T-helper 1 cell treated with Interleukin-12 subunit alpha and Interleukin-12 subunit beta and Interleukin-4 antibody, amounts not matched to agents 30 μg/mL and 1 μg/mL, for 36 hours (primary cell): ENCODE data around the gene NEK1.
"Not testable (repeated sequence)": the region's sequence is repeated elsewhere in the genome, so short reads cannot be mapped to it uniquely, and the experiment has no call there.

Experiments
- H3K27ac Mint-ChIP-seq: one replicate; pipeline ENCODE4 v1.8.0; 2021; ENCODE audit warnings: mild to moderate bottlenecking, mixed read lengths
- H3K27me3 Mint-ChIP-seq: one replicate; pipeline ENCODE4 v1.8.0; 2021; ENCODE audit warnings: low read depth, mixed read lengths
- H3K36me3 Mint-ChIP-seq: one replicate; pipeline ENCODE4 v1.8.0; 2021; ENCODE audit warnings: low read depth, mixed read lengths
- H3K4me1 Mint-ChIP-seq: one replicate; pipeline ENCODE4 v1.8.0; 2021; ENCODE audit warnings: low read depth, mixed read lengths
- H3K4me3 Mint-ChIP-seq: one replicate; pipeline ENCODE4 v1.8.0; 2021; ENCODE audit warnings: mild to moderate bottlenecking, moderate library complexity, mixed read lengths
- H3K9me3 Mint-ChIP-seq: one replicate; pipeline ENCODE4 v1.8.0; 2021; ENCODE audit warnings: mixed read lengths

NEK1 gene

DNA sequence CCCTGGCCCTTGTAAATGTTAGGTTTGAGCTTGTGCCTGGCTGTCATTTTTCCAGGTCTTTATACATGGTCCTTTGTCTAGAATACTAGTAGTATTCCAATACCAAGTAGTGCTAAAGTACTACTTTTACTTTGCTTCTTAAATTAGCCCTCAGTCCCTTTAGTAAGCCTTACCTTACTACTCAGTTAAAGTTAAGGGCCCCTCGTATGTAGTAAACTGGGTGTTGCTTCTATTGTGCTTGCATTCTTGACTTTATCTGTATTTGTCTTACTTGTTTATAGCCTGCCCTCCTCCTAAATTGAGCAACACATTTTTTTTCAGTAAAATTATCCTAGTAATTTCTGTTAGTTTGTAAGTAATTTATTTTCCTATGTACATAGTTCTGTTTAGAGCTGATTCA lies 33.2 kb upstream of the NEK1 start:
- Mint-ChIP-seq H3K4me1 (peaks cover 2% of the 10 kb centered on the region), H3K27me3 (no peaks in the 10 kb centered on the region), H3K36me3 (peaks cover 11% of the 10 kb centered on the region), H3K9me3 (no peaks in the 10 kb centered on the region), H3K27ac (no peak overlapping the region), H3K4me3 (no peak overlapping the region)

DNA sequence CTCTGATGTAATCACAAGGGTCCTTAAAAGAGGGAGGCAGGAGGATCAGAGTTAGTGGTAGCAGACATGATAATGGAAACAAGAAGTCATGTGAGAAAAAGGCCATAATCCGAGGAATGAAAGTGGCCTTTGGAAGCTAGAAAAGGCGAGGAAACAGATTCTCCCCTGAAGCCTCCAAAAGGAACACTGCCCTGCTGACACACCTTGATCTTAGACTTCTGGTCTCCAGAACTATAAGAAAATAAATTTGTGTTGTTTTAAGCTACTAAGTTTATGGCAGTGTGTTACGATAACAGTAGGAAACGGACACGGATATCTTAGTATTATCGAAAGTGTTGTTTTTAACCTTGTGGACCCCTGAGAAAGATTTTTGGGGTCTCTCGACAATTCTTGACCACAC lies 32.4 kb upstream of the NEK1 start:
- H3K36me3 Mint-ChIP-seq: peaks cover 11% of the 10 kb centered on the region
- no peaks in the 10 kb centered on the region for H3K27me3 Mint-ChIP-seq
- peaks cover 2% of the 10 kb centered on the region for H3K4me1 Mint-ChIP-seq
- no peak overlapping the region for H3K27ac Mint-ChIP-seq
- H3K9me3 Mint-ChIP-seq: no peaks in the 10 kb centered on the region
- H3K4me3 Mint-ChIP-seq: no peak overlapping the region

DNA sequence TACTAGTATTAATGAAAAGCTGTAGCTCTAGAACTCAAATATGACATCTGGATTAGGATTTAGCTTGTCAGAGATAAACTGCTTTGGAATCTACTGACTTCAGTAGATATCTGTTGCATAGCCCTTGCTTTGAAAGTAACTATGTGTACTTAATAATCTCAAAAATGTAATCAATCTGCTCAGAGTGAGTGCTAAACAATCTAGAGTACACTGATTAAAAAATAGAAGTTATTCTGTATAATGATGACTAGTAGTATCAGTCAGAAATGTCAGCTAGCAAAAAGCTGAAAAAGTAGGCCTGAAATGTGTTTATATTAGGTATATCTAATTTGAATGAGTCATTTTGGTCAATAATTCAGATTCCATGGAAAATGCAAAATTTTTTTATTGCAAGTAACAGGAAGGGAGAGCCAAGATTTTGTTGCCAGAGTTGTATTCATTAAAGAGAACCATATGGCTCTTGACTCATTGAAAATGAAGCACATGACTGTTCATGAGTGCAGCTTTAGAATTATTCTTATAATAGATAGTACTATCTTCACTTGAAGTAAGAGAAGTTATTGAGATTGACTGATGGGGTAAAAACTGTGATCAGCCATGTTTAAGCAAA lies 28.0 kb upstream of the NEK1 start:
- Mint-ChIP-seq H3K27me3 (no peaks in the 10 kb centered on the region), H3K36me3 (peaks cover 30% of the 10 kb centered on the region), H3K4me1 (peaks cover 4% of the 10 kb centered on the region), H3K4me3 (no peak overlapping the region), H3K27ac (no peak overlapping the region), H3K9me3 (no peaks in the 10 kb centered on the region)

DNA sequence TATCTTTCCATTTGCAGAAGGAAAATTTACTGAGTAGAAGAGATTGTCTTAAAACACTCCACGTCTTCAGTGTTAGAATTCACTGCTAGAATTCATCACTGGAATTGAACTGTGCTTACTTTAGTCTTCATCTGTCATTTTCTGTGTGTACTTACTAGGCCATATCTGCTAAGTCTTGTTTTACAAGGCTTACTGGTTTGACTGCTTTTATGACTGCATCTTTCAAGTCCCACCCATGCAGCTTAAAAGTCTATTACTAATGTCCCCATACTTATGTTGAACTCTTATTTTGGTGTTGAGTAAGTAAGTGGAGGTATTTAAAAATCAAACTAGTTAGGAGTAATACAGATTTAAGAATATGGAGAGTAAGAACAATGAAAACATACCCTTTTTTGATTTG lies 22.6 kb upstream of the NEK1 start:
- Mint-ChIP-seq H3K4me1 (peaks cover 2% of the 10 kb centered on the region), H3K4me3 (no peak overlapping the region), H3K27ac (no peak overlapping the region), H3K36me3 (peaks cover 25% of the 10 kb centered on the region), H3K27me3 (no peaks in the 10 kb centered on the region), H3K9me3 (no peaks in the 10 kb centered on the region)

DNA sequence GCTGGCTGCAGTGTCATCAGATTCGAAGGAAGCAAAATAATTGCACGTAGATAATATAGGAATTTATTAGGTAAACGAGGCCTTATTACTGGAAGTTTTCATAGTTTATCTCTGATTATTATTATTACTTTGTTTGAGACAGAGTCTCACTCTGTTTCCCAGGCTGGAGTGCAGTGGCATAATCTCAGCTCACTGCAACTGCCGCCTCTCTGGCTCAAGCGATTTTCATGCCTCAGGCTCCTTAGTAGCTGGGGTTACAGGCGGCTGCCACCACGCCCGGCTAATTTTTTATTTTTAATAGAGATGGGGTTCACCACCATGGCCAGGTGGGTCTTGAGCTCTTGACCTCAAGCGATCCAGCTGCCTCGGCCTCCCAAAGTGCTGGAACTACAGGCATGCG lies 20.5 kb upstream of the NEK1 start:
- Mint-ChIP-seq H3K9me3 (no peaks in the 10 kb centered on the region), H3K36me3 (peaks cover 13% of the 10 kb centered on the region), H3K4me3 (no peak overlapping the region), H3K4me1 (no peaks in the 10 kb centered on the region), H3K27ac (no peak overlapping the region), H3K27me3 (no peaks in the 10 kb centered on the region)

DNA sequence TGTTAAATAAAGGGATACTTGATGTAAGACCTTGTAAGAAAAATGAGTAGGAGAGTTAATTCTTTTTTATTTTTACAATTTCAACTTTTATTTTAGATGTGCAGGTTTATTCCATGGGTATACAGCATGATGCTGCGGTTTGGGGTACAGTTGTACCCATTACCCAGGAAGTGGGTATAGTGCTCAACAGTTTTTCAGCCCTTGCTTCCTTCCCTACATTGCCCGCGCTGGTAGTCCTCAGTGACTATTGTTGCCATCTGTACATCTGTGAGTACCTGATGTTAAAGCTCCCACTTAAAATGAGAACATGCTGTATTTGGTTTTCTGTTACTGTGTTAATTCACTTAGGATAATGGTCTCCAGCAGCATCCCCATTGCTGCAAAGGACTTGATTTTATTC lies 17.7 kb upstream of the NEK1 start:
- Mint-ChIP-seq H3K4me3 (no peak overlapping the region), H3K27ac (no peak overlapping the region), H3K9me3 (no peaks in the 10 kb centered on the region), H3K27me3 (no peaks in the 10 kb centered on the region), H3K4me1 (peaks cover 15% of the 10 kb centered on the region), H3K36me3 (peaks cover 7% of the 10 kb centered on the region)

DNA sequence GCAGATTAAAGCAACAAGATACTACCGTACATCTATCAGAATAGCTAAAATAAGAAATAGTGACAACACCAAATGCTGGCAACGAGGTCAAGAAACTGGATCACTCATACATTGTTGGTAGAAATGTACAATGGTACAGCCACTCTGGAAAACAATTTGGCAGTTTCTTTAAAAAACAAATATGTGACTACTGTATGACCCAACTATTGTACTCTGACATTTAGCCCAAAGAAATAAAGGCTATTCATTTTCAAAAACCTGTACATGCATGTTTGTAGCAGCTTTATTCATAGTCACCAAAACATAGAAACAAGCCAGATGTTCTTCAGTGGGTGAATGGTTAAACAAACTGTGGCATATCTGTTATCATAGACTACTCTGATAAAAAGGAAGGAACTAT lies 16.2 kb upstream of the NEK1 start:
- Mint-ChIP-seq H3K27me3 (no peaks in the 10 kb centered on the region), H3K4me1 (peaks cover 17% of the 10 kb centered on the region), H3K9me3 (no peaks in the 10 kb centered on the region), H3K4me3 (no peak overlapping the region), H3K27ac (no peak overlapping the region), H3K36me3 (peaks cover 10% of the 10 kb centered on the region)

DNA sequence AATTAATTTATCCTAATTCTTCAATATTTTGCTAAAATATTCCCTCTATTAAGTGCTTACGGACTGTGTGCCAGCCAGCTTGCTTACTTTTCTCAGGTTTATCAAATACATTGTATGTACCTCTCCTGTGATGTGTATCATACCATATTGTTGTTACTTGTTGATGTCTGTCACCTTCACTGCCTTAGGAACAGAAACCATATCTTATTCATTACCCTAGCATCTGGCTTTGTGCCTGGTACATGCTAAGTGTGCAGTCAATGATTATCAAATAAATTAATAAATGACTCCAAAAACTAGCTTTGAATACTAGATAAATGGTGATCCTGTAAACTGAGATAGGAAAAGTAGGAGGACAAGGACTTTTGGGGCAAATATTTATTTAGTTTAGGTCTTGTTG lies 14.9 kb upstream of the NEK1 start:
- no peaks in the 10 kb centered on the region for H3K9me3 Mint-ChIP-seq
- no peak overlapping the region for H3K27ac Mint-ChIP-seq
- H3K4me3 Mint-ChIP-seq: no peak overlapping the region
- H3K36me3 Mint-ChIP-seq: peaks cover 11% of the 10 kb centered on the region
- no peaks in the 10 kb centered on the region for H3K27me3 Mint-ChIP-seq
- H3K4me1 Mint-ChIP-seq: peaks cover 22% of the 10 kb centered on the region

DNA sequence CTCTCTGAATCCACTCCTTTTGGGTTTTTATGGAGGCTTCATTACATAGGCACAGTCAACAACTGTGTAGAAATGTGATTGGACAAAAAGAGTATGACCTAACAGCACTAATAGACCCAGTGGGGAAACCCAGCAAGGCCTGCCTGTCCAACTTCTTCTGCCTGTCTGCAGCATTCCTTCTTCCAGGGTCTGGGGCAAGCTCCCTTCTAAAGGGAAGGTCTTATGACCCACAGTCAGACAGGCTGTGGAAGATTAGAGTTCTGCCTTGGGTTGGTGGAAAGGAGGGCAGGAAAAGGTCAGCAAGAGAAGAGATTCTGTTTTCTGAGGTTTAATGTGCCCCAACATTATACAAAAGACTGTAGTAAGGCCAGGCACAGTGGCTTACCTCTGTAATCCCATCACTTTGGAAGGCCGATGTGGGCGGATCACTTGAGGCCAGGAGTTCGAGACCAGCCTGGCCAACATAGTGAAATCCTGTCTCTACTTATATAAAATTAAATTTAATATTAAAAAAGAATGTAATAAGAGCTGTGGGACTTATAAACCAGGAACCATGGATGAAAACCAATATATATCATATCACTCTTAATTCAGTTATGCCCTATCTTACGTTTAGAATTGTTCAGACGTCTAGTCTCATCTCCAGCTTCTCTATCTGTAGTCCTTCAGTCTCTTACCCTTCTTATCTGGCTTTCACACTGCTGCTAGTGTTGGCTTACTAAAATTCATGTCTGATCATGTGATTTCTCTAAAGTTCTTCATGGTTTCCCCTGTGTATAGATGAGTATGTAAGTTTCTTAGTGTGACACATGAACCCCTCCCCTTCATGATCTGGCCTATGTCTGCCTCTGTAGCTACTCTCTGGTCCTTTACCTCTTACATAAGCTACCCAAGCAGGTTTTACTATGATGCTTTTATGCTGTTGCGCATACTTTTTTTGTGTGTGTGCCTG lies 14.2 kb upstream of the NEK1 start:
- H3K4me3 Mint-ChIP-seq: no peak overlapping the region
- no peaks in the 10 kb centered on the region for H3K9me3 Mint-ChIP-seq
- peaks cover 11% of the 10 kb centered on the region for H3K36me3 Mint-ChIP-seq
- peaks cover 29% of the 10 kb centered on the region for H3K4me1 Mint-ChIP-seq
- H3K27me3 Mint-ChIP-seq: no peaks in the 10 kb centered on the region
- no peak overlapping the region for H3K27ac Mint-ChIP-seq

DNA sequence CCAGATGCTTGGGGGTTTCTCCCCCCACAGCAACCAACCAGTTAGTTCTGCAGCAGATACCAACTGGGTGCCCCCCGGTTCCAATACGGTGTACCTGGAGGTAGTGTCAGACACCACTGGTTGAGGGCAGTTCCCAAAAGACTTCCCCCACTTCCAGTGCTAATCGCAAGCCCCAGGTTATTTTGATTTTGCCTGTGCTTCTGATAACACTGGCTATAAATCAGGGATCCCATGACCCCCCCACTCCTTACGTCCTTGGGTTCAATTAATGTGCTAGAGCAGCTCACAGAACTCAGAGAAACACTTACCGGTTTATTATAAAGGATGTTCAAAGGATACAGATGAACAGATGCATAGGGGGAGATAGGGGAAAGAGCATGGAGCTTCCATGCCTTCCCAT lies 13.5 kb upstream of the NEK1 start:
- Mint-ChIP-seq H3K27me3 (no peaks in the 10 kb centered on the region), H3K27ac (no peak overlapping the region), H3K36me3 (peaks cover 9% of the 10 kb centered on the region), H3K4me3 (no peak overlapping the region), H3K4me1 (peaks cover 31% of the 10 kb centered on the region), H3K9me3 (no peaks in the 10 kb centered on the region)

DNA sequence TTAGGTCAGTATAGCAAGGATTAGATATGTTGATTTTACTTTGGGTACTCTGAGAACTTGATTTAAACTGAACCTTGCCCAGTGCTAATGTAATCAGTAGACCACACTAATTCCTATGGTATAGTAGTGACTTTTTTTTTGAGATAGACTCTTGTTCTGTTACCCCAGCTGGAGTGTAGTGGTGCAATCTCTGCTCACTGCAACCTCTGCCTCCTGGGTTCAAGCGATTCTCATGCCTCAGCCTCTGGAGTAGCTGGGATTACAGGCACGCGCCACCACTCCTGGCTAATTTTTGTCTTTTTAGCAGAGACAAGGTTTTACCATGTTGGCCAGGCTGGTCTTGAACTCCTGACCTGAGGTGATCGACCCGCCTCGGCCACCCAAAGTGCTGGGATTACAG lies 11.6 kb upstream of the NEK1 start:
- not testable (repeated sequence) for H3K36me3 Mint-ChIP-seq, H3K27ac Mint-ChIP-seq, H3K9me3 Mint-ChIP-seq, H3K27me3 Mint-ChIP-seq, H3K4me3 Mint-ChIP-seq
- H3K4me1 Mint-ChIP-seq: peaks cover 38% of the 10 kb centered on the region

DNA sequence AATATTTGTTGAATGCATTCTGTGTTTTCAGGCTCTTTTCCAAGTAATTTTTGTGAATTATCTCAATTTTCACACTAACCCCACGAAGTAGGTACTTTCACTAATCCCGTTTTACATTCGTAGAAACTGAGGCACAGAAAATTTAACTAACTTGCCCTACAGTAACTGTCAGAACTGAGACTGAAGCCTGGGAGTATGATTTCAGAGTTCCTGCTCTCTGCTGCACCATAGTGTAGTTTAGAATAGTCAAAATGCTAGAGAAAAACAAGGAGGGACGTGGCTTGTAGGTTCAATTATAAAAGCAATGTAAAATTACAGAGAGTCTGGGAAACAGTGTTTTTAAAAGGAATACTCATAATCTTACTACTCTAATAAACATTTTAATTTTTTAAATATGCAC lies 10.2 kb upstream of the NEK1 start:
- peaks cover 8% of the 10 kb centered on the region for H3K36me3 Mint-ChIP-seq
- H3K27ac Mint-ChIP-seq: peak overlapping the region; percentile 83
- peaks cover 50% of the 10 kb centered on the region for H3K4me1 Mint-ChIP-seq
- H3K4me3 Mint-ChIP-seq: peak overlapping the region; percentile 62
- no peaks in the 10 kb centered on the region for H3K27me3 Mint-ChIP-seq
- no peaks in the 10 kb centered on the region for H3K9me3 Mint-ChIP-seq

DNA sequence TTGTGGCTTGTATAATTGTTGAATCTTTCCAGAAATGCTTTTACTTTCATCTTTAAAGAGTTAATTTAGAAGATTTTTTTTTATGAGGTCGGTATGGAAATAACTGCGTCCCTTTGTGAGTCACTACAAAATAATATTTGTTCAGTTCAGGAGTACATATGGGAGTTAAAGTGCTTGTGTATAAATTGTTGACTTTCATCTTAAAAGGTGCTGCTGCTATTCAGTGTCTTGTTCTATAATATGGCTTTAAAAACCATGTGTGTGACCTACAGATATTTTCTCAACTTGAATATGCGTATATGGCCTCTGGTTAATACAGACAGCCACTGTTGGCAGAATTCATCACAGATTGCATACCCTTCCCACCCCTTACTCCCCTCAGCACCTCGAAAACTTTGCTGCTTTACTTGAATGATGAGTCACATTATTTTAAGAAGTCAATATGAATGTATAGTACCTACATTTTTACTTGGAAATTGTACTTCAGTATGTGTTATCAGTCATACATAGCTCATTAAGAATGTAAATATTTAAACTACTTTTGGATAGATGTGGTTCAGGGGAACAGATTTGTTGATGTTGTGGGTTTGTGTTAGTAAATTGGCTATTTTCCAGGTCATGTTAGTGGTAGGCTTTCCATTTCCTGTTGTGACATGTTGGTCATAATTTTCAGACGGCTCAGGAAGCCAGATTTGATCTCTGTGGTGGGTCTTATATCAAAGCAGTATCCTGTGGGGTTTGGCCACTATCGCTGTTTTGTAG lies 9.5 kb upstream of the NEK1 start:
- Mint-ChIP-seq H3K9me3 (no peaks in the 10 kb centered on the region), H3K27me3 (no peaks in the 10 kb centered on the region), H3K4me1 (peaks cover 53% of the 10 kb centered on the region), H3K27ac (peak overlapping the region; percentile 83), H3K4me3 (peak overlapping the region; percentile 62), H3K36me3 (peaks cover 8% of the 10 kb centered on the region)

DNA sequence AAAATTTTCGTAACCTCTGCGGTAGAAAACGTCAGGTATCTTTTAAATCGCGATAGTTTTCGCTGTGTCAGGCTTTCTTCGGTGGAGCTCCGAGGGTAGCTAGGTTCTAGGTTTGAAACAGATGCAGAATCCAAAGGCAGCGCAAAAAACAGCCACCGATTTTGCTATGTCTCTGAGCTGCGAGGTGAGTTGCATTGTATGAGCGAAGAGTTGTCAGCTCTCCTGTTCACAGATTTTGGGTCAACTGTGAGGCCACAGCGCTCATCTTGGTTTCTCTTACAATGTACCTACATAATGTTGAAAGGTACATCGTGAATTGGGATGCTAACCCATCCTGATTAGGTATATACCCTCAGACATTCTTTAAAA lies 8.5 kb upstream of the NEK1 start:
- Mint-ChIP-seq H3K4me1 (peaks cover 52% of the 10 kb centered on the region), H3K27ac (peak overlapping the region; percentile 100), H3K27me3 (no peaks in the 10 kb centered on the region), H3K4me3 (peak overlapping the region; percentile 97), H3K9me3 (no peaks in the 10 kb centered on the region), H3K36me3 (peaks cover 8% of the 10 kb centered on the region)
